Measurements from ENCODE around the gene CYP3A7.
"Not testable (repeated sequence)": the region's sequence is repeated elsewhere in the genome, so short reads cannot be mapped to it uniquely, and the experiment has no call there.

The CYP3A7 gene

DNA sequence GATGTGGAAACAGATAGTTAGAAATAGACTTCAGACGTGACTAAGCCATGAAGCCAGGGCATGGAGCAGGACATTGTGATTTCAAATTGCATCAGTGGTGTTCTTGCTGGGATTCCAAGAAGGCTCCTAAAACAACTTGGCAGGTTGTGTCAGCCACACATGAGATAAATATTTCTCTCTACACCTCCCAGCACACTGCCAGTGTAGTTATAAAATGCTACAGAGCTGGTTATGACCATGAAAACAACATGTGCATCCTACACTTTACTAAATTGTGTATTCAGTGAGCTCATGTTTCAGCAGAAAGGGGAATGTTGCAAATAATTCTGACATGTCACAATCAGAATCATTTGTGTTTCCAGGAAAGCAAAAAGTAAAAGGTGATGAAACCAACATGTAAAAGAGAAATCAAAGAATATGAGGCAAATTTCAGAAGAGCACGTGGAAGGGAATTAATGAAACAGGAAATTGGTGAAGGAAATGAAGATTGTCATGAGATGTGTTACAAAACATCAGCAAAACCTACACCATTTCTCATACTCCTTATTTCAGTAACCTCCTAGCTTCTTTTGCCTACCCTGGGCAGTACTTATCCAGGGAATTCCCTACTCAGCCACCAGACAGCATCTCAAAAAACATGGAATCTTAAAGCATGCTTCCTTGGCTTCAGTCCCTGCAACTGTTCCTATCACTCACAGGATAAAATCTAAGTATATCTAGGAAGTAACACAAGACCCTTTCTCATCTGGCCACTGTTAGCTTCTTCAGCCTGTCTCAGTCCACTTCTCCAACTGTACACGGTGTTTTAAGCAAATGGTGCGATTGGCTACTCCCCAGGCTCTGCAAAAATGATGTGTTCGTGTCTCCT, 5.8 kb upstream of the CYP3A7 start:
- DNase-seq, result no peak

DNA sequence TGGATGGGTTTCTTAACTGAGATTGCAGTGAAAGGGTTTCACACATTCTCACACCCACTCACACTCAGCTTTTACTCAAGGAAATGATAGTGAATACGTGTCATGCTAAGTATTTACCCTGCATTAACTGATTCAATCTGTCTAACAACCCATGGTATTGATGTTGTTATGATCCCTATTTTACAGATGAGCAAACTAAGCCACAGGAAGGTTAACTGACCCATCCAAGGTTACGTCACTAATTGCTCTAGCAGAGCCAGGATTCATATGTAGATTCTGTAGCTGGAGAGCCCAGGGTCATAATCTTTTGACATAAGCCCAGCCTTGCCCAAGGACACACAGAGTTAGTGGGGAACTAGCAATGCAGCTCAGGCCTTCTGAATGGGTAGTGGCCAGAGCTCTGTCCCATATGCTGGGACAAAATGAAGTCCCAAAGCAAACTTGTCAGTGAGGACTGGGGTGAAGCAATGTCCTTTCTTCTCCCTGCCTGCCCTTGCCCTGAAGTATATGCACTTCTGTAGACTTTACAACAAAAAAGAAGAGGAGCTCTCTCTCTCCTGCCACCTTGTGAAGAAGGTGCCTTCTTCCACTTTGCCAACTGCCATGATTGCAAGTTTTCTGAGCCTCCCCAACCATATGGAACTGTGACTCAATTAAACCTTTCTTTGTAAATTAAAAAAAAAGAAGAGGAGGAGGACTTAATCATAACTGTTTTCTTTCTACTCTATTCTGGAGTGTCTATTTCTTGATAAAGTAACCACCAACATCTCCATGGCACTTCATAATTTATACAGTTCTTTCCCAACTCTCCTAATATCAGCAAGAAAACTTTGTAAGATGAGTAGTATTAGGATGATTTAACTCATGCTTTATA, 4.9 kb upstream of the CYP3A7 start:
- no peak for DNase-seq

DNA sequence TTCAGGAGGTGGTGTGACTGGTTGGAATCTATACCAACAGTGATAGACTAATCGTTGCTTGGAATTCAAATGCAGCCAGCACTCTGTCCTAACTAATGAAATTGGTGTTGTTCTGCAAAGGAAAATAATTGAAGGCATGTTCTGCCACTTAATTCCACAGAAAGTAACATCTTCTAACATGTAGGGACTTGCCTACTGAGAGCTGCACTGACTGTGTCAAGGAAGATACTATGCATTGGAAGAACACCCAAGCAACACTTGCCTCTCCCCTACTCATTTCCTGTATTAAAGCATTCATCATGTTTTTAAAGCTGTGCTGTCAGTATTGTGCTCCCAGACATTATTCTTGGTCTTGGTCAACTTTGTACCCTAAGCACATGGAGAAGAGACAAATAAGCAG, 2.7 kb upstream of the CYP3A7 start:
- no peak for DNase-seq

DNA sequence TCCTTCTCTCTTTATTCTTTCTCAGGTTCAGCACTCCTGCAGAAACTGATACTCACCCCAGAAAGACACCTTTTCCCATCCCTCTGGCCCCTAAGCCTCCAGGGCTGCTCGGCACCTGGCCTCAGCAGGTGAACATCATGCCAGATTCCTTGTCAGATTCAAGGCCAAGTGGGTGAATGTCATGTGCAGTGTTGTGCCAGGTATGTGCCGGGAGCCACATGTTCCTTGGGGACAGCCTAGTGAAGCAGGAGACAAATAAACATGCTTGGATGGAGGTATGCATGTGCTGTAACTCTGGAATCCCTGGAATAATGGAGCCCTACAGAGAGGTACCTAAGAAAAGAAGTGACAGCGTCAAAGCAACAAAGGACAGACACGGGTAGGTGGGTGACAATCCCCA, 1.7 kb upstream of the CYP3A7 start:
- DNase-seq, result not testable (repeated sequence)

DNA sequence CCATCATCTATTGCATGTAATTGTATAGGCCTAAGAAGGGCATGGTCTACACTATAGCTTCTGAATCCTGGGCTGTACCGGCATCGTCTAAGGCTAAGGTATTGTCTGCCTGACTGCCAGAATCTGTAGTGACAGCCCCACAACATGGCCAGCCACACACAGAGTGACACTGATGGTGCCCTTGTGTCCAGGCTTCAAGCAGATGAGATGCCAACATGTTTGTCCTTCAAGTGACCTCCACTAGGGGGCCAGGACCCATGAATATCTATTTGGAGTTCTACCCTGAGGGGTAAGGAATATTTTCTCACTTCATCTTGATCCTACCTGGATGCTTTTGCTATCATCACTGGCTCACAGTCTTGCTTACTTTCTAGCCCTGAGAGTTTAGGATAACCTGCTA, 1.5 kb downstream of the CYP3A7 start:
- no peak for DNase-seq

DNA sequence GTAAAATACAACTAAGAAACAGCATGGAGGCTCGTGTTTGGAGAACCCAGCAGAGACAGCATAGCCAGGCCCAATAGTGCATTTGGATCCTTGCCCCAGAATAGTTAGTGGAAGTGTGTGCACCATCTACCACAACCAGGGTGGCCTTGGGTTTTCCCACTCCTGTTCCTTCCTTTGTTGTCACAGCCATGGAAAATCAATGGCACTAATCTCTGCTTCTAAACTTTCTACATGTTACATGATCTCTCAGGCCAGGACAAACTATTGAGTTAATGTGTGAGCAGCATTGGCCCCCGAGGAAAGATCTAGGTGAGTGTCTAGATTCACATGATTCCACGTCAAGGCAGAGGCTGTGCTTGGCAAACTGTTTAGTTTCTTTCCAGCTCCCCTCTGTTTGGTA, 2.0 kb downstream of the CYP3A7 start:
- DNase-seq, result no peak

DNA sequence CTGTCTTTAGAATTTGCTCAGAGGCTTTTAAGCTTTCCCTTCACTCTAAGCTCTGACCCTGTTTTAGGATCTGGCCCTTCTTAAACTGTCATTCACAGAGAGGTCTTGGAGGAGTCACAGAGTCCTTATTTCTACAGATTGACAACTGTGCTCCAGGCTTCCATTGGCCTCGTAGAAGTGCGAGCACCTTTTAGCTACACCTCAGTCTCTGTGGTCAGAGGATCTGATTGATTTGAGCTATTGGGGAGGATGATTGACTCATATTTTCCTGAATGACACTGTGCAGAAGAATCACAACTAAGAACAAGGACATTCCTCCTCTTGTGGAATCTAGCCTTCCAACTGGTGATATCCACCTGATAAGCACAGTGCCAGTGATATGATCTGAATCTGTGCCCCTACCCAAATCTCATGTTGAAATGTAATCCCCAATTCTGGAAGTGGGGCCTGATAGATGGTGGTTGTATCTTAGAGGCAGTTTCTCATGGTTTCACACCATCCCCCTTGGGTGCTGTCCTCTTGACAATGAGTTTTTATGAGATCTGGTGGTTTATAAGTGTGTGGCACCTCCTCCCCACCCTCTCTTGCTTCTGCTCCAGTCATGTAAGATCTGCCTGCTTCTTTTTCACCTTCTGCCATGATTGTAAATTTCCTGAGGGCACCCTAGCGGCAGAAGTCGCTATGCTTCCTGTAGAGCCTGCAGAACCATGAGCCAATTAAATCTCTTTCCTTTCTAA, 3.2 kb downstream of the CYP3A7 start:
- no peak for DNase-seq

DNA sequence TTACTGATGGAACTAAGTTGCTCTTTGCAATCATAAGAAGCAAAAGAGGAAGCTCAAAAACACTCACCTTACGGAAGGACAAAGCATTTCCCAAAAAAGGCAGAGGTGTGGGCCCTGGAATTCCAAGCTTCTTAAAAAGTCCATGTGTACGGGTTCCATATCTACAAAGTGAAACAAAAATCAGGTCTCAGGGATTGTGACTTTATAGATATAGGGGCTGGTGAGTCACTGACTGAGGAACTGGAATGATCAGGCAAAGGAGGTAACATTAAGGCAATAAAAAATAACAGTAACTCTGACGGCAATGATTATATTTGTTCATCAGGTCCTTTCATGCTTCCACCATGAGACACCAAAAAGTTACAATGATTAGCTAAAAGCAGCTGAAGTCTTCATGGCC, 4.0 kb downstream of the CYP3A7 start:
- no peak for DNase-seq

DNA sequence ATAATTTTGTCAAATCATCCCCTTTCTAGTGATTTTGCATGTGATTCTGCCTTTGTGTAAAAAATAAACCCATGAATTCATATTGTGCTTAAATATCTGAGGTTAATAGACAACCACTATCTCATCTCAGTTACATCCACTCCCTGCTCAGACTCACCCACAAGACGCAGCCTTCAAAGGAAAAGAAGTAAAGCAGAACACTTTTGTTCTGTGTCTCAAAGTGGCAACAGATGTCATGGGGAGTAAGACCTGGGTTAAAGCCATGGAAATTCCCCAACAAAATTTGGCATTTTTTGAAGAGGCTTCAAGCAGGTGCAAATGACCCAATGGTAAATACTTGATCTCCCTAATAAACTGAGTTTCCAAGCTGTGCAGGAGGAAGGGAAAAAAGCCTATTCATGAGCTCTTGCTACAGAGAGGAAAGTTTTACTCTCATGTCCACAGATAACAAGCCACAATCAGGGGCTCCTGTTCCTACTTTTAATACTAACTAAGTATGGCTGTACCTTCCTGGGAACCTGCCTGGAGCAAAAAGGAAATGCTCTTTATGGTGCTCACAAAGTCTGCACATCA, 4.7 kb downstream of the CYP3A7 start:
- DNase-seq, result no peak

DNA sequence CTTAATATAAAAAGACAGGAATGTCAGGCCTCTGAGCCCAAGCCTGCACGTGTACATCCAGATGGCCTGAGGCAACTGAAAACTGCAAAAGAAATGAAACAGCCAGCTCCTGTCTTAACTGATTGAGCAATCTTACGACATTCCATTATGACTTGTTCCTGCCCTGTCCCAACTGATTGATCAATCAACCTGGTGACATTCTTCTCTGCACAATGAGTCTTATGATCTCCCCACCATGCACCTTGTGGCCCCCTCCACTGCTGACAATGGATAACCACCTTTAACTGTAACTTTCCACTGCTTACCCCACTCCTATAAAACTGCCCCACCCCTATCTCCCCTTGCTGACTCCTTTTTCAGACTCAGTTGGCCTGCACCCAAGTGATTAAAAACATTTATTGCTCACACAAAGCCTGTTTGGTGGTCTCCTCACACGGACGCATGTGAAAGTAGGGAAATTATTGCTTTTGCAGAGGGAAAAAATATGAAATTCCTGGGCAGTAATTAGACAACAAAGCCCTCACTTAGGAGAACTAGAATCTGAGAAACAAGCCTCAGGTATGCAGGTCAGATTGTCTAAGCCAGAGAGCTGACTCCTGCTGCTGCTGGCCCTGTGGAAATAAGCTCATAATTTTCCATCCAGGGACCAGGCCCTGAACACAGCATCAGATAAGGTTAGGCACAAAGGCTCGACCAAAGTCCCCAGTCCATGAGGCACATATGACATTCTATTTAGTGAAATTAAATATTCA, 5.3 kb downstream of the CYP3A7 start:
- DNase-seq, result no peak

DNA sequence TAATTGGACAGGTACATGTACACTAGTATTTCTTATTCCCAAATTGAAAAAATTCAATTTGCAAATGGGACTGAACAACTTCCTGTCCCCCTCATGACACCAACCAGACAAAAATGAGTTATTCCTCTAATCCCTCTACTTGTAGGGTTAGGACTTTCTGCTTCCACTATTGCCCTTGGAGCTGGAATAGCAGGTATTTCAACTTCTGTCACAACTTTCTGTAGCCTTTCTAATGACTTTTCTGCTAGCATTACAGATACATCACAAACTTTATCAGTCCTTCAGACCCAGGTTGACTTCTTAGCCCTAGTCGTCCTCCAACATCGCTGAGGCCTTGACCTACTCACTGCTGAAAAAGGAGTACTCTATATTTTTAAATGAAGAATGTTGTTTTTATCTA, 6.4 kb downstream of the CYP3A7 start:
- no peak for DNase-seq

DNA sequence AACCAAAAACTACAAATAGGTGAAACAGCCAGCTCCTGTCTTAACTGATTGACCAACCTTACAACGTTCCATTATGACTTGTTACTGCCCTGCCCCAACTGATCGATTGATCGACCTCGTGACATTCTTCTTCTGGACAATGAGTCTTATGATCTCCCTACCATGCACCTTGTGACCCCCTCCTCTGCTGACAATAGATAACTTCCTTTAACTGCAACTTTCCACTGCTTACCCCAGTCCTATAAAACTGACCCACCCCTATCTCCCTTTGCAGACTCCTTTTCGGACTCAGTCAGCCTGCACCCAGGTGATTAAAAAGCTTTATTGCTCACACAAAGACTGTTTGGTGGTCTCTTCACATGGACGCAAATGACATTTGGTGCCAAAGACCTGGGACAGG, 11.8 kb downstream of the CYP3A7 start:
- DNase-seq, result not testable (repeated sequence)

DNA sequence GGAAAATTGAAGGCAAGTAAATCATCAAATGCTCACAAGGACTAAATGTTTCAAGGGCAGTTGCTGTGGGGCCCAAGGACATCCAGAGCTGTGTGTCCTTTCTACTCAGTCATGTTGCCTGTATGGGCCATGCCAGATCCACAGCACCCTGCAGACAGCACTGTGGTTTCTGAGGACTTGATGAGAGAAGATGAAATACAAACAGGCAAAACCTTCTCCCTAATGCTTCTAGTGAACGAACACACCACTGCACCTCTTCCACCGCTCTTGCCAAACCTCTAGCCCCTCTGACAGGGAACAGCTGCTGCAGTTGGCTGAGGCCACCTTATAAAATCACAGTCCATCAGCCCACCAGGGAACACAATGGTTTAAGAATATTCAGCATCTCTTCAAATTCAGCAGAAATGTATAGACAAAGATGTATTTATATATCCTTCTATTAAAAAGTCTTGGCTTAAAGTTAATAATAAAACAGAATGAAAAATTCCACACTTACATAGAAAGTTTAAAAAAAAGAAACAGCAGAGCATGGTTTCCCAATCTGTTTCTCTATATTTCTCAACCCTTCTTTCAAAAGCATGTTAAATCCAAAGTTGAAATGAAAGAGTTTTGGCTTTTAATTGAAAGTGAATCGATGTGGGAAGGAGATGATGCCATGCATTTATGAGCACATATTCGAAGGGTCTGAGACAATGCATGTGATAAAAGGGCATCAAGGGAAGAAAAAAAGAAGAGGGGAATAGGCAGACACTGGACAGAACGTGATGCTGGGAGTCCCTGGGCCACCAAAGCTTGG, 14.0 kb downstream of the CYP3A7 start:
- no peak for DNase-seq

DNA sequence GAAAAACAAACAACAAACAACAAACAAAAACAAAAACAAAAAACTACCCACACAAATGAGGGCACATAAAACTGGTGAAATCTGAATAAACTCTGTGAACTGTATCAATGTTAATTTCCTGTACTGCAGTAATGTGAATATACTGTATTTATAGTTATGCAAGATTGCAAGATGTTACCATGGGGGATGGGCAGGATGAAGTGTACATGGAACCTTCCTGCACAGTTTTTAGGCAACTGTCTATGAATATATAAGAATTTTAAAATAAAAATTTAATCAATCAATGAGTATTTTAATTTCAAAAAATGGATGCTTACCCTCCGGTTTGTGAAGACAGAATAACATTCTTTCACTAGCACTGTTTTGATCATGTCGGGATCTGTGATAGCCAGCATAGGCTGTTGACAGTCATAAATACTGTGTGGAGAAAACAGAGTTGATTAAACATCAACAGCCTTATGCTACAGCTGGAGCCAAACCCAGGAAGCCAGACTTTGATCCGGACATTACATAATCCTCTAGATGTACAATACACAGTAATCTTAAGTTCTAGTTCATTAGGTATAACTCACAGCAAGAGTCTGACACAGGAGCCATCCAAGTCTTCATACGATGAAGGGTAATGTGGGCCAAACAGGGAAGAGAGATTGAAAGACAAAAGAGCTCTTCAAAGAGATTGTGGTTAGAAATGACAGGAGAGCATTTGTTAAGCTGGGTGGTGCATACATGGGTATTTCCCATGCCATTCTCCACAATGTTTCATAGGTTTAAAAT, 14.8 kb downstream of the CYP3A7 start:
- no peak for DNase-seq

DNA sequence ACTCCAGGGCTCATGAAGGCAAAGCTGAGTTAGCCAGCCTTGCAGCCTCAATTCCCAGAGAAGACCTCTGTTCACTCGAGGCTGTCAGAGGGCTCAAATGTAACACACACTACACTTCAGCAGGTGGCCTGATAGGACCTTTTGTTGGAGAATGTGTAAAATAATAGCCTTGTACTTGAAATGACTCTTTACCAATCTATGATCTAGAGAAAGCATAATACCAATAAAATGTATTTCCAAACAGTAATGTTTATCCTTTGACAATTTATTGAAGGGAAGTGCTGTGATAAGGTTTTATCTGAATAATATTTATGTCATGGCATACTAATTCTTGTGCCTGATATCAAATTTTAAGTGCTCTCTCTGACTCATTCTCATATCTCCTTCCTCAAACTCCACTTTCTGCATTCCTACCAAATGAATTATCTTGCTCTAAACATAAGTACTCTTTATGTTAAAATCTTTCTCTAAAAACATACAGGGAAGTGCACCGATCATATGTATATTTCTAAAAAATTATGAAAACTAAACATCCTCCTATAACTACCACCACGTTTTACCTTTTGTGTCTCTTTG, 20.9 kb downstream of the CYP3A7 start:
- DNase-seq, result no peak

DNA sequence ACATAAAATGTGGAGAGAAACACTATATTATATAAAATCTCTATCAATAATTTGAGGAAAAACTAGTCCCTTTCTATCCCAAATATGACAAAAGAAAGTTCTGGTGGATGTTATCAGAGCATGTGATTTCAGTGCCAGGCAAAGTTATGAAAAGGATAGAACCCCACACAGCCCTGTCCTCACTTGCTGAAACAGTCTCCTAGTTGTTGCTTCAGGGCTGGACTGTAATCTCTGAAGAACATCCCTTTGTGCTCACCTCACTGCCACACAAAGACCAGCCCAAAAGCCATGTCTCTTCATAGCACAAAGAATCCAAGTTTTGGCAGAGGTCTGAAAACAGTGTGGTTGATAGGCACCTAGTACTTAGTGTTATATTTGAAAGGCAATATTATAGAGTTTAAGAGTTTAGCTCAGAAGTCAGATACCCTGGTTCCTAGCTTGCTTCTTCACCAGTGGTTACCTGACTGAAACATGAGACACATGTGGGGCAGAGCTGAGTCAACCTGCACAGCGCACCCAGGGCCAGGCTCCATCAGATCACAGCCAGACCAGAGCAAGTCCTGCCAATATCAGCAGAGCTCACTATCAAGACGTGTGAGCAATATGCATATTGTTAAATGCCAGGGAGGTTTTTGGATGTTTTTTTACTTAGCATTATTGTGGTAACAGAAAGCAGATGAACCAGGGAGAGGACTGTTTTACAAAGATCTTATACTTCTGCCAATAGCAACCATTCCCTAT, 25.0 kb downstream of the CYP3A7 start:
- DNase-seq, result no peak

DNA sequence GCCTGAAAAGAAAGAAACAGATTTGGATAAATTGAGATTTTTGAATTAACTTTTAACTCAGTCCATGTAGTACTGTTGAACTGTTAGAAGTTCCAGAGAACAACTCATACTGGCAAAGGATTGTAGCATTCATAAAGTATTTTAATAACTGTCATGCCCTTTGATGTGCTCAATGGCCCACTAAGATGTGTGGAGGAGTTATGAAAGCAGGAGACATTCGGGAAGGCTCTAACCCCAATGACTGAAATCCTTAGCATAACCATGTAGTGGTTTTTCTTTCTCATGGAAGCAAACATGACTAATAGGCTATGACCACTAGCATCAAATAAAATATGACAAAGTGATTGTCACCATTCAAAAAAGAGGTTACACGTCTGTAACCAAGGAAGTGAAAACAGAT, 25.7 kb downstream of the CYP3A7 start:
- no peak for DNase-seq

DNA sequence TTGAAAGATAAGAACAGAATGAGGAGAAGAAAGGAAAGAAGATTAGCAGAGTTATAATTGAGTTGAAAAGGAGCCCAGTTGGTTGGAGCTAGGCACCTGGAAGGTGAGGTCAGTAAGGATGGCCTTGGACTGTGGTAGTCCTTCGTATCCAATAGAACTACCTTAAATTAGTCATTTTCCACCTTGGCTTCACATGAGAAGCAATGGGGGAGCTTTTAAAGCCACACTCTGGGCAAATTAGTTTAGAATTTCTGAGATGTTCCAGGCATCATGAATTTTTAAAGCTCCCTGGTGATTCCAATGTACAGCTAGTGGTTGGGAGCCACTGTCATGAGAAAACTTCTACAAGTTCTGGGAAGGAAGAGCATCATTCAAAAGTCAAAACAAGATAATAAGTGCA, 27.9 kb downstream of the CYP3A7 start:
- no peak for DNase-seq

DNA sequence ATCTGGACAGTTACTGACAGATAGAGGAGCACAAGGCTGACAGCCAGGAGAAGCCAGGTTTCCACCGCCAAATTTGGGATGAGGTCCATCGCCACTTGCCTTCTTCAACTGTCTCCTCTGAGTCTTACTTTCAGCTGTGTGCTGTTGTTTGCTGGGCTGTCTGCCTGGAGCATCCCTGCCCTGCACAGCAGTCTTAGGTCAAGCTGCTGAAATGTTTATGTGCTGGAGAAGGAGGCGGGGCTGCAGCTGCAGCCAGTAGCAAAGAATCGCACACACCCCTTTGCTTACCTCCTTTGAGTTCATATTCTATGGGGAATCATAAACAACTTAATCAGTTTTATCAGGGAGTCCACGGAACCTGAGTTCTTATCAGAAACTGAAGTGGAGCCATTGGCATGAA, 35.0 kb downstream of the CYP3A7 start:
- no peak for DNase-seq

Measured in CD4-positive, alpha-beta T cell treated with Interleukin-21 for 1 hour (primary cell).